ENCODE results near the gene PDSS2. TPM values are rescaled to one million over a fixed set of nuclear protein-coding genes. Genes with fewer than 3 reads are reported as not detected.

The PDSS2 gene
- total RNA-seq, 1 experiment from 2014 or later, result 10.2 TPM

DNA sequence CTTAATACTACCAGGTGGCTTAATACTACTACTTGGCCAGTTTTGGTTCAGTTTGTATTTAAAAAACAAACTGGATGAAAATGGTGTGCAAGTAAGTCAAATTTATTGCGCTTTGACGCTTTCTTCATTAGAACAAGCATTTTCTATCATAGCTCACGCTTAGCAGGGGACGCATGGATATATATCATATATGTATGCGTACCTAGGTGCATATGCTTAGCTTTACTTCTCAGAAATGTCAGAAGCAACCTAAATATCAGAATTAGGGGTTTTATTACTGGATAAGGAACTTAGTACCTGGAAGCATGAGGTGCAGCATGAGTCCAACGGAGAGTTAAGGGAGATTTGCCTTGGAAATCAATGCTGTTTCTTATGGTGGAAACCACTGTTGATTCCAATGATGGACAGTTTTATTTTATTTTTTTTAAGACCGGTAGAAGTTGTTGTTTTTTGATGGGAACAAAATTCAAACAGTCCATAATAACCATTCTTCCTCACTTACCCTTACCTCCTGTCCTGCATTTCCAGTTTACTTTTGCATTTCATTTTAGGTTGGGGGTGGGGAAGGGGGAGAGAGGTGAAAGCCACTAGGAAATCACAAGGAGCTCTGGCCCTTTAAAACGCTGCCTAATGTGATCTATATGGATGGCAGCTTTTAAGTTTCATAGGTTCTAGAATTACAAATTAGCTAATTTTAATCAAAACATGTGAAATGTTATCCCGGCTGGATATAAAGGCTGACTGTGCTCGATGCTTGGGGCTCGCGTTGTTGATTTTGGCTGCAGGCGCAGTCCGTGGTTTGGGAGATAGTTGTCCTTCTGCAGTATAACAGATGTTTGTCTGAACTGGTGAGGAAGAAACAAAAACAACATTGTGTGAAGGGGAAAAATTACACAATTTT, 32.6 kb upstream of the PDSS2 start:
- ChIA-PET POLR2A (interaction anchor here (0.7 kb wide), 1 partner anchor 374 kb away, joined by 3 read pairs; no protein-coding TSS in a partner anchor), CTCF (interaction anchor here (0.6 to 1.4 kb wide), 5 partner anchors 13 to 250 kb away, joined by 3 to 5 read pairs (median 3); no protein-coding TSS in a partner anchor)
- no peak overlapping the region for H3K27ac Mint-ChIP-seq (ENCODE audit: low read depth, unreplicated experiment)
- H3K9me3 Mint-ChIP-seq (ENCODE audit: unreplicated experiment), result no peaks in the 10 kb centered on the region
- peak; percentile 83 for DNase-seq (ENCODE audit: unreplicated experiment)
- H3K36me3 Mint-ChIP-seq (ENCODE audit: insufficient read depth, unreplicated experiment), result no peaks in the 10 kb centered on the region
- H3K4me3 Mint-ChIP-seq (ENCODE audit: unreplicated experiment), result peak overlapping the region; percentile 74
- peaks cover 10% of the 10 kb centered on the region for H3K4me1 Mint-ChIP-seq (ENCODE audit: insufficient read depth, unreplicated experiment)
- TF ChIP-seq, protein P1, sequence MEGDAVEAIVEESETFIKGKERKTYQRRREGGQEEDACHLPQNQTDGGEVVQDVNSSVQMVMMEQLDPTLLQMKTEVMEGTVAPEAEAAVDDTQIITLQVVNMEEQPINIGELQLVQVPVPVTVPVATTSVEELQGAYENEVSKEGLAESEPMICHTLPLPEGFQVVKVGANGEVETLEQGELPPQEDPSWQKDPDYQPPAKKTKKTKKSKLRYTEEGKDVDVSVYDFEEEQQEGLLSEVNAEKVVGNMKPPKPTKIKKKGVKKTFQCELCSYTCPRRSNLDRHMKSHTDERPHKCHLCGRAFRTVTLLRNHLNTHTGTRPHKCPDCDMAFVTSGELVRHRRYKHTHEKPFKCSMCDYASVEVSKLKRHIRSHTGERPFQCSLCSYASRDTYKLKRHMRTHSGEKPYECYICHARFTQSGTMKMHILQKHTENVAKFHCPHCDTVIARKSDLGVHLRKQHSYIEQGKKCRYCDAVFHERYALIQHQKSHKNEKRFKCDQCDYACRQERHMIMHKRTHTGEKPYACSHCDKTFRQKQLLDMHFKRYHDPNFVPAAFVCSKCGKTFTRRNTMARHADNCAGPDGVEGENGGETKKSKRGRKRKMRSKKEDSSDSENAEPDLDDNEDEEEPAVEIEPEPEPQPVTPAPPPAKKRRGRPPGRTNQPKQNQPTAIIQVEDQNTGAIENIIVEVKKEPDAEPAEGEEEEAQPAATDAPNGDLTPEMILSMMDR (IDR thresholded peaks at IDR 0.05; ENCODE audit: unreplicated experiment), result no peak
- intact Hi-C loops (cut with micrococcal nuclease), result no loop called here
- peaks cover 27% of the 10 kb centered on the region for H3K27me3 Mint-ChIP-seq (ENCODE audit: insufficient read depth, unreplicated experiment)
- BruUV-seq (replicated peaks), result no TSS peak

DNA sequence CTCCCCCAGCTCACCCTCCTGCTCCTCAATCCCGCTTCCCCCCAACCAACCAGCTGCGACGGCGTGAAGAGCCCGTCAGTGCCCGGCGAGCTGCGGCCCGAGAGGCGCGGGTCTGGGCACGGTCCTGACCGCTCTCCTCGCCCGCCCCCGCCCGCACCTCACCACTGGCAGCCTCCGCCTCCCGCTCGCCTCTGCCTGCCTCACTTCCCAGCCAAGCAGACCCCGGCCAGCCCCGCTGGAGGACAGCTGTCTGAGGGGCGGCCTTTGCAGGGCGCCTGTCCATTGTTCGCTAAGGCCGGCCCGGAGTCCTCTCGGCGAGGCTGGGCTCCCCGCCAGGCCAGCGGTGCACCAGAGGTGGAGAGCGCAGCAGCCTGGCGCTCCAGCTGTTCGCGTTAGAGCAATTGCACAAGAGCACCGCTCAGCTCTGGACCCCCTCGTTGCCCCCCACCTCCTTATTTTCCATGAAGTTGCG, 31.8 kb upstream of the PDSS2 start:
- POLR2A ChIA-PET, result interaction anchor here (0.7 kb wide), 1 partner anchor 1427 kb away, joined by 5 read pairs; no protein-coding TSS in a partner anchor
- H3K4me3 Mint-ChIP-seq (ENCODE audit: unreplicated experiment), result peak overlapping the region; percentile 74
- DNase-seq (ENCODE audit: unreplicated experiment), result no peak
- H3K27me3 Mint-ChIP-seq (ENCODE audit: insufficient read depth, unreplicated experiment), result peaks cover 35% of the 10 kb centered on the region
- intact Hi-C loops (cut with micrococcal nuclease), result no loop called here
- TF ChIP-seq, protein P1 (IDR thresholded peaks at IDR 0.05; ENCODE audit: unreplicated experiment), result no peak
- H3K36me3 Mint-ChIP-seq (ENCODE audit: insufficient read depth, unreplicated experiment), result no peaks in the 10 kb centered on the region
- peaks cover 10% of the 10 kb centered on the region for H3K4me1 Mint-ChIP-seq (ENCODE audit: insufficient read depth, unreplicated experiment)
- no TSS peak for BruUV-seq (replicated peaks)
- CTCF ChIA-PET, result interaction anchor here (0.6 to 1.1 kb wide), 4 partner anchors 25 to 174 kb away, joined by 3 read pairs; no protein-coding TSS in a partner anchor
- H3K9me3 Mint-ChIP-seq (ENCODE audit: unreplicated experiment), result no peaks in the 10 kb centered on the region
- H3K27ac Mint-ChIP-seq (ENCODE audit: low read depth, unreplicated experiment), result no peak overlapping the region

DNA sequence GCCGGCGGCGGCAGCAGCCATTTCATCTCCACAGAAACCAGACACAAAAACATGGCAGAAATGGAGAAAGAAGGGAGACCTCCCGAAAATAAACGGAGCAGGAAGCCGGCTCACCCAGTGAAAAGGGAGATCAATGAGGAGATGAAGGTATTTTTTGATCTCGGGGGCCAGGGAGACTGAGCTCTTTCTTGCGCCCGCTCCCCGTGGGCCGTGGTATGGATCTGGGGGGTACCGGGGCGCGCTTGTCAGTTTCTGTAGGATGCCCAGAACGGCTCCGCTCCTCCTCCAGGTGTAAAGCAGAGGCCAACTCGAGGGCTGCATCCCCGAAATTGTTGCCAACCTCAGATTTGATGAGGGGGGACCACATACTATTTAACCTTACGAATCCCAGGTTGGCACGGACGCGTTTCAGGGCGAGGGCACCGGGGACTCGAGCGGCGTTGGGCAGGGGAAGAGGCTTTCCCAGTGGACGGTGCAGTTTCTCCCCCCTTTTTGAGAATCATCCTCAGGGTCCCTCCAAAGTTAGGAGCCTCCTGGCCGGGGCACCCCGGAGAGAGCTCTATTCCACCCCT, 31.3 kb upstream of the PDSS2 start:
- ChIA-PET POLR2A (interaction anchor here (0.7 kb wide), 1 partner anchor 1428 kb away, joined by 5 read pairs; no protein-coding TSS in a partner anchor), CTCF (interaction anchor here (0.6 to 1.3 kb wide), 3 partner anchors 25 to 173 kb away, joined by 3 read pairs; no protein-coding TSS in a partner anchor)
- TF ChIP-seq, protein P1 (IDR thresholded peaks at IDR 0.05; ENCODE audit: unreplicated experiment), result no peak
- Mint-ChIP-seq H3K27me3 (ENCODE audit: insufficient read depth, unreplicated experiment) (peaks cover 40% of the 10 kb centered on the region), H3K9me3 (ENCODE audit: unreplicated experiment) (no peaks in the 10 kb centered on the region), H3K27ac (ENCODE audit: low read depth, unreplicated experiment) (no peak overlapping the region), H3K4me1 (ENCODE audit: insufficient read depth, unreplicated experiment) (peaks cover 10% of the 10 kb centered on the region), H3K4me3 (ENCODE audit: unreplicated experiment) (peak overlapping the region; percentile 74), H3K36me3 (ENCODE audit: insufficient read depth, unreplicated experiment) (no peaks in the 10 kb centered on the region)
- intact Hi-C loops (cut with micrococcal nuclease), result no loop called here
- DNase-seq (ENCODE audit: unreplicated experiment), result no peak
- BruUV-seq (replicated peaks), result no TSS peak
